ENCODE measurements around the gene UBE2O. TPM values are rescaled to one million over a fixed set of nuclear protein-coding genes. Genes with fewer than 3 reads are reported as not detected.

UBE2O gene
- total and polyA plus RNA-seq, 7 experiments from 2014 or later, result 8.7 to 50.8 (median 39.2) TPM

GRCh38 chr17:76385892-76386786 is 66.8 kb downstream of the UBE2O start:
- no peaks in the 10 kb centered on the region for H3K27me3 Mint-ChIP-seq
- intact Hi-C loops (cut with micrococcal nuclease), result loop anchor here (1.0 to 2.0 kb wide), 4 partner anchors 15 to 83 kb away; partner anchors contain the start of genes PRPSAP1 (in 1 of the 2) and UBE2O (in 1 of the 2)
- Histone ChIP-seq H3K27me3 (ENCODE audit: control insufficient read depth in 2 of 2, insufficient read depth in 2 of 2, low read length in 2 of 2) (no peaks in the 10 kb centered on the region), H3K27ac (ENCODE audit: low read depth, low read length) (no peak overlapping the region), H3K9me3 (ENCODE audit: control insufficient read depth in 2 of 3, low read length in 3 of 3) (no peaks in the 10 kb centered on the region), H3K4me1 (ENCODE audit: control insufficient read depth in 2 of 2, insufficient read depth in 2 of 2, low read length in 2 of 2) (peaks cover 0 to 15% of the 10 kb centered on the region in 2 donors), H3K4me3 (ENCODE audit: low read length) (peak overlapping the region; percentile 61), H3K36me3 (ENCODE audit: control insufficient read depth in 2 of 3, insufficient read depth in 3 of 3, low read length in 3 of 3) (peaks cover 0 to 15% (median 0%) of the 10 kb centered on the region in 3 experiments)
- peak overlapping the region; percentile 39 to 93 (median 68) for H3K4me3 Mint-ChIP-seq
- H3K4me1 Mint-ChIP-seq, result peaks cover 4 to 17% (median 11%) of the 10 kb centered on the region in 7 donors
- peak overlapping the region in 2 of 9 donors; percentile 25 to 28 for H3K27ac Mint-ChIP-seq
- CTCF ChIA-PET, result interaction anchor here (0.6 to 3.1 kb wide), 7 partner anchors 11 to 713 kb away, joined by 3 to 18 read pairs (median 4); partner anchors contain the start of gene QRICH2
- POLR2A ChIA-PET, result interaction anchor here (1.4 to 2.3 kb wide), 5 partner anchors 33 to 375 kb away, joined by 3 to 8 read pairs (median 4); partner anchors contain the start of genes PRPSAP1 and UBE2O
- H3K36me3 Mint-ChIP-seq, result peaks cover 0 to 7% (median 0%) of the 10 kb centered on the region in 5 donors
- H3K9me3 Mint-ChIP-seq, result peaks cover 0 to 1% (median 0%) of the 10 kb centered on the region in 11 donors
- DNase-seq (peak; percentile 68 to 89 (median 80)), ATAC-seq (peak; percentile 68)

- peaks cover 4 to 17% (median 11%) of the 10 kb centered on the region in 7 donors for H3K4me1 Mint-ChIP-seq
- H3K27me3 ChIP-seq (ENCODE audit: control insufficient read depth in 2 of 2, insufficient read depth in 2 of 2, low read length in 2 of 2), result no peaks in the 10 kb centered on the region
- H3K27ac Mint-ChIP-seq, result no peak overlapping the region
- H3K4me3 Mint-ChIP-seq, result peak overlapping the region; percentile 39 to 93 (median 71)
- no peaks in the 10 kb centered on the region for H3K27me3 Mint-ChIP-seq
- peak; percentile 36 for ATAC-seq
- peaks cover 0 to 6% (median 0%) of the 10 kb centered on the region in 5 donors for H3K36me3 Mint-ChIP-seq
- peaks cover 0 to 6% (median 0%) of the 10 kb centered on the region in 3 experiments for H3K36me3 ChIP-seq (ENCODE audit: control insufficient read depth in 2 of 3, insufficient read depth in 3 of 3, low read length in 3 of 3)
- DNase-seq, result peak in 6 of 9 donors; percentile 9 to 68 (median 28)
- H3K9me3 ChIP-seq (ENCODE audit: control insufficient read depth in 2 of 3, low read length in 3 of 3), result no peaks in the 10 kb centered on the region
- ChIA-PET POLR2A (interaction anchor here (0.7 to 2.3 kb wide), 12 partner anchors 32 to 632 kb away, joined by 3 to 8 read pairs (median 3); partner anchors contain the start of genes EXOC7, PRPSAP1 and UBE2O), CTCF (interaction anchor here (0.6 to 3.1 kb wide), 11 partner anchors 12 to 714 kb away, joined by 3 to 18 read pairs (median 4); partner anchors contain the start of gene QRICH2)
- peaks cover 0 to 1% (median 0%) of the 10 kb centered on the region in 11 donors for H3K9me3 Mint-ChIP-seq
- no peak overlapping the region for H3K27ac ChIP-seq (ENCODE audit: low read depth, low read length)
- peak overlapping the region; percentile 63 for H3K4me3 ChIP-seq (ENCODE audit: low read length)
- H3K4me1 ChIP-seq (ENCODE audit: control insufficient read depth in 2 of 2, insufficient read depth in 2 of 2, low read length in 2 of 2), result peaks cover 0 to 15% of the 10 kb centered on the region in 2 donors
- intact Hi-C loops (cut with micrococcal nuclease), result loop anchor here (1.0 to 2.0 kb wide), 5 partner anchors 14 to 82 kb away; partner anchors contain the start of genes UBE2O (in 2 of the 2) and PRPSAP1 (in 1 of the 2)
These were observed 67.7 kb downstream of the UBE2O start for GRCh38 chr17:76384987-76385891.

GRCh38 chr17:76384222-76384986 is 68.5 kb downstream of the UBE2O start, which contains the start of gene SPHK1:
SPHK1 (plus strand) TSS chr17:76384609; CDS start chr17:76385645, 1,036 bp downstream.
- peak; percentile 68 for ATAC-seq
- Mint-ChIP-seq H3K27me3 (peaks cover 0 to 2% (median 0%) of the 10 kb centered on the region in 5 donors), H3K4me1 (peaks cover 4 to 17% (median 11%) of the 10 kb centered on the region in 7 donors), H3K9me3 (peaks cover 0 to 1% (median 0%) of the 10 kb centered on the region in 11 donors), H3K4me3 (peak within 1 kb of the TSS; percentile 86 to 94 (median 92)), H3K27ac (peak within 1 kb of the TSS; percentile 18 to 88 (median 67)), H3K36me3 (no peaks in the 10 kb centered on the region)
- peak within 1 kb of the TSS; percentile 63 for H3K4me3 ChIP-seq (ENCODE audit: low read length)
- peaks cover 0 to 15% of the 10 kb centered on the region in 2 donors for H3K4me1 ChIP-seq (ENCODE audit: control insufficient read depth in 2 of 2, insufficient read depth in 2 of 2, low read length in 2 of 2)
- intact Hi-C loops (cut with micrococcal nuclease), result loop anchor here (1.0 to 2.0 kb wide), 3 partner anchors 14 to 69 kb away; partner anchors contain the start of gene UBE2O (in 2 of the 2)
- DNase-seq, result peak in 7 of 9 donors; percentile 23 to 87 (median 42)
- no peaks in the 10 kb centered on the region for H3K9me3 ChIP-seq (ENCODE audit: control insufficient read depth in 2 of 3, low read length in 3 of 3)
- no peaks in the 10 kb centered on the region for H3K36me3 ChIP-seq (ENCODE audit: control insufficient read depth in 2 of 3, insufficient read depth in 3 of 3, low read length in 3 of 3)
- CTCF ChIA-PET, result interaction anchor here (0.6 to 1.5 kb wide), 6 partner anchors 14 to 637 kb away, joined by 3 to 7 read pairs (median 4); no protein-coding TSS in a partner anchor
- H3K27me3 ChIP-seq (ENCODE audit: control insufficient read depth in 2 of 2, insufficient read depth in 2 of 2, low read length in 2 of 2), result no peaks in the 10 kb centered on the region
- no peak within 1 kb of the TSS for H3K27ac ChIP-seq (ENCODE audit: low read depth, low read length)
- POLR2A ChIA-PET, result interaction anchor here (0.7 to 2.3 kb wide), 11 partner anchors 31 to 631 kb away, joined by 3 to 8 read pairs (median 3); partner anchors contain the start of genes EXOC7, PRPSAP1 and UBE2O

- H3K4me1 ChIP-seq (ENCODE audit: control insufficient read depth in 2 of 2, insufficient read depth in 2 of 2, low read length in 2 of 2), result peaks cover 0 to 15% of the 10 kb centered on the region in 2 donors
- H3K4me3 ChIP-seq (ENCODE audit: low read length), result peak overlapping the region; percentile 63
- H3K27ac Mint-ChIP-seq, result peak overlapping the region; percentile 18 to 88 (median 67)
- DNase-seq (peak in 8 of 9 donors; percentile 25 to 64 (median 36)), ATAC-seq (peak; percentile 46)
- H3K9me3 Mint-ChIP-seq, result peaks cover 0 to 1% (median 0%) of the 10 kb centered on the region in 11 donors
- H3K36me3 Mint-ChIP-seq, result no peaks in the 10 kb centered on the region
- H3K27me3 Mint-ChIP-seq, result peaks cover 0 to 2% (median 0%) of the 10 kb centered on the region in 5 donors
- intact Hi-C loops (cut with micrococcal nuclease), result loop anchor here (1.0 to 2.0 kb wide), 4 partner anchors 13 to 70 kb away; partner anchors contain the start of gene UBE2O (in 2 of the 2)
- ChIA-PET POLR2A (interaction anchor here (0.7 to 1.6 kb wide), 5 partner anchors 104 to 403 kb away, joined by 3 to 5 read pairs (median 4); partner anchors contain the start of gene EXOC7), CTCF (interaction anchor here (0.6 kb wide), 1 partner anchor 487 kb away, joined by 3 read pairs; the partner anchor contains the start of gene TRIM65)
- H3K27me3 ChIP-seq (ENCODE audit: control insufficient read depth in 2 of 2, insufficient read depth in 2 of 2, low read length in 2 of 2), result no peaks in the 10 kb centered on the region
- no peaks in the 10 kb centered on the region for H3K9me3 ChIP-seq (ENCODE audit: control insufficient read depth in 2 of 3, low read length in 3 of 3)
- H3K4me3 Mint-ChIP-seq, result peak overlapping the region; percentile 86 to 94 (median 92)
- H3K36me3 ChIP-seq (ENCODE audit: control insufficient read depth in 2 of 3, insufficient read depth in 3 of 3, low read length in 3 of 3), result no peaks in the 10 kb centered on the region
- no peak overlapping the region for H3K27ac ChIP-seq (ENCODE audit: low read depth, low read length)
- peaks cover 4 to 17% (median 11%) of the 10 kb centered on the region in 7 donors for H3K4me1 Mint-ChIP-seq
These were observed 69.3 kb downstream of the UBE2O start for GRCh38 chr17:76383546-76384221.

All from naive thymus-derived CD4-positive, alpha-beta T cell (primary cell).